Epithelial cell of proximal tubule (primary cell): Measurements from ENCODE around the gene RPS17. TPM values are rescaled to one million over a fixed set of nuclear protein-coding genes. Genes with fewer than 3 reads are reported as not detected.
A peak's percentile ranks its signal among the peaks of the same experiment; 100 is the strongest.
"Not testable (repeated sequence)": the region's sequence is repeated elsewhere in the genome, so short reads cannot be mapped to it uniquely, and the experiment has no call there.

Experiments
- DNase-seq: peaks from one replicate; pipeline ENCODE4 v3.0.0-alpha.2; 2011; ENCODE audit warnings: low read depth
- H3K4me3 ChIP-seq: 2 replicates; pipeline ENCODE4 v1.5.1; 2011; ENCODE audit warnings: low read depth, mild to moderate bottlenecking, low read length
- CTCF ChIP-seq: conservative IDR thresholded peaks from 2 replicates; pipeline ENCODE4 v1.5.1; 2012; ENCODE audit warnings: low read depth, mild to moderate bottlenecking, low read length
- total RNA-seq: library from RNA; depleted of rRNA; stranded (reverse); fragments of >200 nt; gene quantifications from 2 replicates; pipeline ENCODE4 v1.2.3, GENCODE V29; 2015

RPS17 gene
- total RNA-seq, 1 donor from 2014 or later: 4,952 TPM

- TF ChIP-seq CTCF: no peak
- no peak for DNase-seq
- H3K4me3 ChIP-seq: peak overlapping the region; percentile 79
Observed at GRCh38 chr15:82539691-82540054, 584 bp downstream of the RPS17 start.

- no peak for DNase-seq
- peak overlapping the region; percentile 79 for H3K4me3 ChIP-seq
- no peak for TF ChIP-seq CTCF
Observed at GRCh38 chr15:82538961-82539690, 1.1 kb downstream of the RPS17 start.

- no peak overlapping the region for H3K4me3 ChIP-seq
- TF ChIP-seq CTCF: no peak
- no peak for DNase-seq
Observed at GRCh38 chr15:82537351-82537908, 2.8 kb downstream of the RPS17 start.

GRCh38 chr15:82536409-82537350 lies 3.6 kb downstream of the RPS17 start:
- DNase-seq: no peak
- TF ChIP-seq CTCF: no peak
- no peak overlapping the region for H3K4me3 ChIP-seq

- no peak for DNase-seq
- H3K4me3 ChIP-seq: no peak overlapping the region
- TF ChIP-seq CTCF: no peak
Observed at GRCh38 chr15:82535566-82536408, 4.5 kb downstream of the RPS17 start.

- not testable (repeated sequence) for DNase-seq, H3K4me3 ChIP-seq
Observed at GRCh38 chr15:82535151-82535550, 5.1 kb downstream of the RPS17 start.

GRCh38 chr15:82534457-82534861 lies 5.8 kb downstream of the RPS17 start:
- H3K4me3 ChIP-seq, DNase-seq: not testable (repeated sequence)
